H1 (cell line): ENCODE results near the gene RIN1. TPM values are rescaled to one million over a fixed set of nuclear protein-coding genes. Genes with fewer than 3 reads are reported as not detected.

ENCODE experiments used
- CTCF ChIA-PET: fragments of 300-600 bp; sonication (Branson Sonifier 250); formaldehyde crosslinking; loops from one replicate; lab custom pipeline; 2021; ENCODE audit not compliant: partially characterized antibody; lab: Charles Lee
- POLR2A ChIA-PET: fragments of 300-600 bp; sonication (Branson Sonifier 250); formaldehyde crosslinking; loops from one replicate; lab custom pipeline; 2021; ENCODE audit warnings: inconsistent platforms; ENCODE audit not compliant: partially characterized antibody; lab: Charles Lee
- DNase-seq, 2 experiments: peaks; one replicate each; pipeline versions ENCODE4 v3.0.0 to v3.0.0-alpha.2; 2010 to 2022; ENCODE audit warnings: low spot score in 2 of 2, low read depth in 1 of 2, mixed read lengths in 1 of 2
- FAIRE-seq: peaks from 2 replicates; lab custom pipeline; 2011; peaks lifted over from hg19 to GRCh38; lab: Jason Lieb, UNC
- H2AFZ ChIP-seq: 2 replicates; pipeline ENCODE4 v1.8.1; 2012; ENCODE audit warnings: low read length, inconsistent platforms
- H2AK5ac ChIP-seq: 2 replicates; pipeline ENCODE4 v1.6.1; 2013; ENCODE audit warnings: low read depth, low read length
- H2BK120ac ChIP-seq: replicated peaks from 2 replicates; pipeline ENCODE3; 2013; ENCODE audit warnings: low read depth, low read length, inconsistent platforms
- H2BK12ac ChIP-seq: 2 replicates; pipeline ENCODE4 v1.6.1; 2013; ENCODE audit warnings: low read depth, low read length
- H2BK15ac ChIP-seq: 2 replicates; pipeline ENCODE4 v1.6.1; 2013; ENCODE audit warnings: low read length
- H2BK20ac ChIP-seq: 2 replicates; pipeline ENCODE4 v1.6.1; 2013; ENCODE audit warnings: low read length
- H2BK5ac ChIP-seq: 2 replicates; pipeline ENCODE4 v1.6.1; 2013; ENCODE audit warnings: low read depth, low read length
- H3K14ac ChIP-seq: 2 replicates; pipeline ENCODE4 v1.6.1; 2013; ENCODE audit warnings: inconsistent platforms; ENCODE audit not compliant: insufficient read length
- H3K18ac ChIP-seq: 2 replicates; pipeline ENCODE4 v1.6.1; 2013; ENCODE audit warnings: low read length; ENCODE audit errors: extremely low read depth
- H3K23ac ChIP-seq: 2 replicates; pipeline ENCODE4 v1.6.1; 2013; ENCODE audit warnings: inconsistent platforms; ENCODE audit not compliant: insufficient read length
- H3K23me2 ChIP-seq: 2 replicates; pipeline ENCODE4 v1.6.1; 2013; ENCODE audit warnings: low read depth, low read length
- H3K27ac ChIP-seq: 2 replicates; pipeline ENCODE4 v1.6.1; 2011; ENCODE audit warnings: low read depth, low read length, inconsistent platforms
- H3K27me3 ChIP-seq, 4 experiments: replicated peaks in 1 of 4; 1 replicate in 1 of 4; 2 replicates in 3 of 4; pipeline versions ENCODE4 v1.6.1 to v1.8.1; 2011 to 2013; ENCODE audit warnings: low read length in 3 of 4, mild to moderate bottlenecking in 3 of 4, inconsistent platforms in 2 of 4, mixed read lengths in 2 of 4, moderate library complexity in 1 of 4; ENCODE audit not compliant: control insufficient read depth in 3 of 4, insufficient read depth in 3 of 4; ENCODE audit errors: extremely low read depth in 1 of 4
- H3K36me3 ChIP-seq, 4 experiments: 2 replicates each; pipeline versions ENCODE4 v1.6.1 to v1.8.1; 2011 to 2013; ENCODE audit warnings: mild to moderate bottlenecking in 4 of 4, low read length in 3 of 4, moderate library complexity in 2 of 4, control low read depth in 1 of 4, inconsistent platforms in 1 of 4; ENCODE audit not compliant: insufficient read depth in 4 of 4, control insufficient read depth in 2 of 4
- H3K4ac ChIP-seq: replicated peaks from 2 replicates; pipeline ENCODE3; 2013; ENCODE audit warnings: low read length, low read depth, mixed read lengths, inconsistent platforms; ENCODE audit not compliant: insufficient read length
- H3K4me1 ChIP-seq, 4 experiments: replicated peaks in 1 of 4; 1 replicate in 1 of 4; 2 replicates in 3 of 4; pipeline versions ENCODE4 v1.6.1 to v1.8.1; 2011 to 2013; ENCODE audit warnings: low read length in 3 of 4, inconsistent platforms in 2 of 4, mixed read lengths in 1 of 4; ENCODE audit not compliant: insufficient read depth in 4 of 4, control insufficient read depth in 3 of 4
- H3K4me2 ChIP-seq, 2 experiments: 2 replicates each; pipeline versions ENCODE4 v1.6.1 to v1.8.1; 2011 to 2013; ENCODE audit warnings: low read depth in 2 of 2, low read length in 2 of 2, control low read depth in 1 of 2, inconsistent platforms in 1 of 2, mild to moderate bottlenecking in 1 of 2; ENCODE audit not compliant: insufficient read depth in 1 of 2
- H3K4me3 ChIP-seq, 4 experiments: fragments of 200-600, 300-600 bp in 1 of 4; sonication (generic), shearing (Covaris generic), sonication (Bioruptor Twin) in 1 of 4; 2 replicates each; pipeline versions ENCODE4 v1.5.1 to v1.8.1; 2011 to 2016; ENCODE audit warnings: low read length in 4 of 4, low read depth in 3 of 4, control low read depth in 2 of 4, inconsistent platforms in 2 of 4, mild to moderate bottlenecking in 2 of 4, mixed read lengths in 1 of 4, moderate library complexity in 1 of 4; ENCODE audit not compliant: insufficient read depth in 2 of 4; ENCODE audit errors: extremely low read depth in 1 of 4
- H3K56ac ChIP-seq: replicated peaks from 2 replicates; pipeline ENCODE3; 2013; ENCODE audit warnings: low read depth, mild to moderate bottlenecking, mixed read lengths, low read length, inconsistent platforms; ENCODE audit not compliant: insufficient read length
- H3K79me1 ChIP-seq: 2 replicates; pipeline ENCODE4 v1.6.1; 2013; ENCODE audit warnings: low read depth, low read length, control low read depth
- H3K79me2 ChIP-seq, 2 experiments: 2 replicates each; pipeline versions ENCODE4 v1.6.1 to v1.8.1; 2012 to 2013; ENCODE audit warnings: low read length in 2 of 2, mild to moderate bottlenecking in 2 of 2, inconsistent platforms in 1 of 2; ENCODE audit not compliant: insufficient read depth in 2 of 2, control insufficient read depth in 1 of 2
- H3K9ac ChIP-seq, 4 experiments: replicated peaks in 1 of 4; 1 replicate in 1 of 4; 2 replicates in 3 of 4; pipeline versions ENCODE4 v1.6.1 to v1.8.1; 2011 to 2013; ENCODE audit warnings: low read depth in 3 of 4, low read length in 3 of 4, control low read depth in 2 of 4, mild to moderate bottlenecking in 2 of 4, moderate library complexity in 2 of 4, inconsistent platforms in 1 of 4; ENCODE audit errors: extremely low read depth in 1 of 4
- H3K9me3 ChIP-seq, 2 experiments: 2 replicates each; pipeline versions ENCODE4 v1.6.1 to v1.8.1; 2012 to 2013; ENCODE audit warnings: mild to moderate bottlenecking in 2 of 2, moderate library complexity in 2 of 2, control low read depth in 1 of 2, inconsistent platforms in 1 of 2, low read depth in 1 of 2, low read length in 1 of 2, mixed read lengths in 1 of 2; ENCODE audit not compliant: insufficient read depth in 2 of 2
- H4K20me1 ChIP-seq, 2 experiments: replicated peaks in 1 of 2; 2 replicates each; pipeline versions ENCODE3 to v1.8.1; 2011 to 2013; ENCODE audit warnings: inconsistent platforms in 2 of 2, low read length in 2 of 2, mild to moderate bottlenecking in 1 of 2; ENCODE audit not compliant: insufficient read depth in 2 of 2, control insufficient read depth in 1 of 2
- H4K5ac ChIP-seq: 2 replicates; pipeline ENCODE4 v1.6.1; 2013; ENCODE audit warnings: low read length, low read depth, mixed read lengths, inconsistent platforms; ENCODE audit not compliant: insufficient read length
- H4K8ac ChIP-seq: 2 replicates; pipeline ENCODE4 v1.8.0; 2013; ENCODE audit warnings: mild to moderate bottlenecking, moderate library complexity, low read length, inconsistent platforms; ENCODE audit not compliant: insufficient read depth; ENCODE audit errors: extremely low read depth
- H4K91ac ChIP-seq: replicated peaks from 2 replicates; pipeline ENCODE3; 2013; ENCODE audit warnings: low read length, mixed read lengths, inconsistent platforms; ENCODE audit not compliant: insufficient read length
- BCL11A ChIP-seq, 2 experiments: IDR thresholded peaks; one replicate each; pipeline ENCODE4 v1.6.1; 2011; ENCODE audit warnings: low read depth in 2 of 2, low read length in 2 of 2, mild to moderate bottlenecking in 2 of 2
- CBX5 ChIP-seq: fragments of 300-800, 300-1000 bp; sonication (generic); IDR thresholded peaks from 2 replicates; pipeline ENCODE4 v1.7.1; 2016; ENCODE audit warnings: antibody characterized with exemption, low read length, low read depth
- CEBPB ChIP-seq: IDR thresholded peaks from 2 replicates; pipeline ENCODE4 v1.6.1; 2012; ENCODE audit warnings: low read depth, low read length
- CHD1 ChIP-seq: IDR thresholded peaks from 2 replicates; pipeline ENCODE4 v1.6.1; 2012; ENCODE audit warnings: low read depth, low read length, improper control_type of control experiment
- CREB1 ChIP-seq: IDR thresholded peaks from 2 replicates; pipeline ENCODE4 v1.6.1; 2012; ENCODE audit warnings: inconsistent platforms
- EGR1 ChIP-seq: IDR thresholded peaks from 2 replicates; pipeline ENCODE4 v1.6.1; 2011; ENCODE audit warnings: low read depth, low read length, borderline replicate concordance
- EZH2 ChIP-seq: fragments of 200-600 bp; sonication (generic); IDR thresholded peaks from 2 replicates; pipeline ENCODE4 v1.7.1; 2012; ENCODE audit warnings: low read depth, mild to moderate bottlenecking, moderate library complexity, low read length, inconsistent platforms; ENCODE audit not compliant: severe bottlenecking
- KDM4A ChIP-seq: IDR thresholded peaks from one replicate; pipeline ENCODE4 v1.7.1; 2012; ENCODE audit warnings: low read depth, mild to moderate bottlenecking, moderate library complexity, low read length, inconsistent platforms; ENCODE audit not compliant: severe bottlenecking
- RAD21 ChIP-seq, 2 experiments: IDR thresholded peaks in 1 of 2; conservative IDR thresholded peaks in 1 of 2; 2 replicates each; pipeline ENCODE4 v1.6.1; 2011; ENCODE audit warnings: low read depth in 2 of 2, low read length in 2 of 2, improper control_type of control experiment in 1 of 2, inconsistent platforms in 1 of 2, mild to moderate bottlenecking in 1 of 2, moderate library complexity in 1 of 2
- SAP30 ChIP-seq: fragments of 300-600 bp; sonication (generic); IDR thresholded peaks from 2 replicates; pipeline ENCODE4 v1.7.1; 2012; ENCODE audit warnings: low read length, moderate library complexity, mild to moderate bottlenecking, inconsistent platforms; ENCODE audit not compliant: insufficient read depth, insufficient replicate concordance
- TEAD4 ChIP-seq: IDR thresholded peaks from 2 replicates; pipeline ENCODE4 v1.6.1; 2012; ENCODE audit warnings: low read depth, low read length, inconsistent platforms, mixed read lengths
- WGBS, 2 experiments: shearing (Covaris generic) in 1 of 2; methylation state at CpG; one replicate each; pipeline versions ENCODE4 v1.1.6 to v1.1.7; 2013 to 2015; ENCODE audit warnings: low lambda C conversion rate in 2 of 2, mixed read lengths in 2 of 2, inconsistent platforms in 1 of 2, low coverage in 1 of 2, missing lambda C conversion rate in 1 of 2; ENCODE audit not compliant: insufficient replicate concordance in 2 of 2, insufficient coverage in 1 of 2, insufficient read length in 1 of 2; ENCODE audit errors: extremely low coverage in 1 of 2, missing lambda C conversion rate in 1 of 2; 5-methylcytosine and 5-hydroxymethylcytosine counted together
- polyA plus RNA-seq, 7 experiments: library from polyadenylated mRNA; depleted of rRNA in 3 of 7; stranded (reverse) in 5 of 7; unstranded in 2 of 7; fragments of >200 nt in 5 of 7; fragments of 200-250 nt in 2 of 7; gene quantifications; 1 replicate in 5 of 7; 2 replicates in 1 of 7; 4 replicates in 1 of 7; pipeline versions ENCODE4 v1.2.1 to v1.2.3, GENCODE V29; 2011 to 2013; ENCODE audit warnings: missing spikeins in 2 of 7, mixed read lengths in 2 of 7
- total RNA-seq: library from RNA; stranded (reverse); fragmentation: NEBNext Ultra II Directional; extraction: Animal tissue kit (Norgen Biotek cat#: 25700); gene quantifications from 2 replicates; pipeline ENCODE4 v1.2.1, GENCODE V29; 2021
- TF ChIP-seq, protein P1 (sequence below): IDR thresholded peaks from 2 replicates; pipeline ENCODE4 v1.6.1; 2012; ENCODE audit warnings: inconsistent platforms

The RIN1 gene
- total and polyA plus RNA-seq, 2 of the 8 experiments (the other 6 are each of a cell fraction or from before 2014, with no cell fraction given): 2.5 to 5.4 TPM

DNA sequence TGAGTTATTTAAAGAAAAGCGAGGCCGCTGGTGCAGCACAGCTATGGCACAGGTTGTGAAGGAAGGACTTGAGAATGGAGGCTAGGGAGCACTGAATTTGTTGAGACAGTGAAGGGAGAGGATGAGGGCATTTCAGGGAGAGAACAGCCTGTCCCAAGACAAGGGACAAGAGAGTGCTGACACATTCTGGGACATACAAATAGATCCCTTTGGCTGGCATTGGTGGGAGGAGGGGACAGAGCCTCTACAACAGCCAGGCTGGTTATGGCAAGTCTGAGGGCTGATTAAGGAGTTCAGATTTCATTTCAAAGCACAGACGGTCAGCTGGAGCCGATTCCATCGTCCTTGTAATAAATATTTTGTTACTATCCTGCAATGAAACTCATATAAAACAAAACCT, 37.0 kb upstream of the RIN1 start:
- CTCF ChIA-PET: interaction anchor here (1.2 to 7.1 kb wide), 5 partner anchors 9 to 66 kb away, joined by 3 to 51 read pairs (median 7); partner anchors contain the start of gene MRPL11
- Histone ChIP-seq H3K79me2 (peaks cover 0 to 16% of the 10 kb centered on the region in 2 experiments; a peak in 2 of 4 replicates), H3K4ac (no peak overlapping the region), H3K4me3 (no peak overlapping the region), H4K8ac (no peak overlapping the region), H2AFZ (no peak overlapping the region), H3K9me3 (no peaks in the 10 kb centered on the region), H3K23me2 (peaks cover 7% of the 10 kb centered on the region; the same call in 1 of the 2 replicates), H3K18ac (no peak overlapping the region), H2BK120ac (no peak overlapping the region), H2BK5ac (no peak overlapping the region), H3K4me2 (peak overlapping the region in 1 of 2 experiments; percentile 86; a peak in 1 of 4 replicates)
- no peak for DNase-seq
- TF ChIP-seq, protein P1, sequence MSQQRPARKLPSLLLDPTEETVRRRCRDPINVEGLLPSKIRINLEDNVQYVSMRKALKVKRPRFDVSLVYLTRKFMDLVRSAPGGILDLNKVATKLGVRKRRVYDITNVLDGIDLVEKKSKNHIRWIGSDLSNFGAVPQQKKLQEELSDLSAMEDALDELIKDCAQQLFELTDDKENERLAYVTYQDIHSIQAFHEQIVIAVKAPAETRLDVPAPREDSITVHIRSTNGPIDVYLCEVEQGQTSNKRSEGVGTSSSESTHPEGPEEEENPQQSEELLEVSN: no peak
- no peak for TF ChIP-seq CREB1
- no peak for TF ChIP-seq CHD1
- TF ChIP-seq KDM4A: no peak
- TF ChIP-seq EGR1: no peak
- TF ChIP-seq CEBPB: no peak
- no peak for TF ChIP-seq EZH2
- no peak for TF ChIP-seq BCL11A (IDR thresholded peaks at IDR 0.05; ENCODE audit: low read depth in 2 of 2, low read length in 2 of 2)
- TF ChIP-seq CBX5: no peak
- no peak for TF ChIP-seq SAP30
- no peak for TF ChIP-seq RAD21 (IDR thresholded peaks at IDR 0.05 in 1 of 2, conservative IDR thresholded peaks at IDR 0.05 in 1 of 2; ENCODE audit: low read depth in 2 of 2, low read length in 2 of 2)
- no peak for TF ChIP-seq TEAD4
- TF ChIP-seq, all 59 proteins: peak for 0
- Histone ChIP-seq H3K27me3 (no peaks in the 10 kb centered on the region), H4K91ac (no peak overlapping the region), H2AK5ac (no peak overlapping the region), H2BK15ac (peak overlapping the region; percentile 7; the same call in 1 of the 2 replicates), H2BK12ac (no peak overlapping the region), H4K20me1 (peaks cover 7 to 19% of the 10 kb centered on the region in 2 experiments), H3K9ac (no peak overlapping the region), H2BK20ac (peak overlapping the region; percentile 53; the same call in 1 of the 2 replicates), H3K4me1 (peaks cover 0 to 8% (median 7%) of the 10 kb centered on the region in 4 experiments; a peak in 6 of 7 replicates), H3K27ac (no peak overlapping the region), H3K56ac (no peak overlapping the region), H3K36me3 (peaks cover 2 to 17% (median 11%) of the 10 kb centered on the region in 4 experiments; a peak in 6 of 8 replicates), H3K79me1 (peaks cover 9% of the 10 kb centered on the region; the same call in 1 of the 2 replicates), H4K5ac (no peak overlapping the region), H3K23ac (no peak overlapping the region), H3K14ac (no peak overlapping the region)
- FAIRE-seq: no peak
- 89% methylated on average over 5 of the region's 5 CpGs; no CpG with 5 or more reads in 1 of the 2 experiments for WGBS, 2 experiments
- POLR2A ChIA-PET: interaction anchor here (1.6 to 28.0 kb wide), 2 partner anchors 11 to 22 kb away, joined by 5 to 487 read pairs; partner anchors contain the start of genes B4GAT1 and BRMS1
